GM23338 (cell line): ENCODE results near the gene GDF10. TPM values are rescaled to one million over a fixed set of nuclear protein-coding genes. Genes with fewer than 3 reads are reported as not detected.

Source experiments
- ATAC-seq: fragments of 200-7000 bp; cut with Tn5 transposase; 3 replicates; pipeline ENCODE4 v1.9.1; 2020
- DNase-seq: peaks from one replicate; pipeline ENCODE4 v3.0.0-alpha.2; 2015; ENCODE audit warnings: low spot score
- H2AFZ ChIP-seq: fragments of 200-600 bp; sonication (generic); 2 replicates; pipeline ENCODE4 v1.8.0; 2016; ENCODE audit warnings: antibody characterized with exemption, mild to moderate bottlenecking, moderate library complexity
- H3F3A ChIP-seq: fragments of 200-600 bp; sonication (generic); replicated peaks from 2 replicates; pipeline ENCODE4 v1.8.0; 2017; ENCODE audit warnings: antibody characterized with exemption, mixed run types, low read depth
- H3K27ac ChIP-seq: fragments of 200-600 bp; sonication (generic); 2 replicates; pipeline ENCODE4 v1.6.1; 2016; ENCODE audit warnings: low read depth
- H3K27me3 ChIP-seq: fragments of 200-600 bp; sonication (generic); 2 replicates; pipeline ENCODE4 v1.8.0; 2016; ENCODE audit warnings: mild to moderate bottlenecking, mixed run types, moderate library complexity; ENCODE audit not compliant: insufficient read depth
- H3K36me3 ChIP-seq: fragments of 200-600 bp; sonication (generic); 2 replicates; pipeline ENCODE4 v1.8.0; 2016; ENCODE audit warnings: mild to moderate bottlenecking; ENCODE audit not compliant: insufficient read depth
- H3K4me1 ChIP-seq: fragments of 200-600 bp; sonication (generic); 2 replicates; pipeline ENCODE4 v1.8.0; 2016; ENCODE audit warnings: mild to moderate bottlenecking, moderate library complexity; ENCODE audit not compliant: insufficient read depth
- H3K4me2 ChIP-seq: fragments of 200-600 bp; sonication (generic); 2 replicates; pipeline ENCODE4 v1.7.1; 2017; ENCODE audit warnings: mixed run types
- H3K4me3 ChIP-seq: fragments of 200-600 bp; sonication (generic); 2 replicates; pipeline ENCODE4 v1.6.1; 2016; ENCODE audit warnings: mixed run types
- H3K79me2 ChIP-seq: fragments of 200-600 bp; sonication (generic); replicated peaks from 2 replicates; pipeline ENCODE4 v1.8.0; 2017; ENCODE audit warnings: mild to moderate bottlenecking; ENCODE audit not compliant: insufficient read depth
- H3K9me2 ChIP-seq: fragments of 200-600 bp; sonication (generic); 2 replicates; pipeline ENCODE4 v1.8.0; 2017; ENCODE audit not compliant: insufficient read depth
- H4K20me1 ChIP-seq: fragments of 200-600 bp; sonication (generic); replicated peaks from 2 replicates; pipeline ENCODE4 v1.8.0; 2017; ENCODE audit warnings: mild to moderate bottlenecking; ENCODE audit not compliant: insufficient read depth
- H3K27ac Mint-ChIP-seq: 2 replicates; pipeline ENCODE4 v1.8.0; 2020; ENCODE audit warnings: inconsistent platforms, mild to moderate bottlenecking, moderate library complexity, mixed read lengths
- H3K27me3 Mint-ChIP-seq: 3 replicates; pipeline ENCODE4 v1.8.0; 2022; ENCODE audit warnings: low read depth, mild to moderate bottlenecking, moderate library complexity, mixed read lengths, inconsistent platforms; ENCODE audit not compliant: insufficient read depth, poor library complexity
- H3K36me3 Mint-ChIP-seq: 3 replicates; pipeline ENCODE4 v1.8.0; 2021; ENCODE audit warnings: low read depth, mild to moderate bottlenecking, inconsistent platforms, moderate library complexity, mixed read lengths
- H3K4me1 Mint-ChIP-seq: 3 replicates; pipeline ENCODE4 v1.8.0; 2020; ENCODE audit warnings: mild to moderate bottlenecking, inconsistent platforms, mixed read lengths
- H3K4me3 Mint-ChIP-seq: 3 replicates; pipeline ENCODE4 v1.8.0; 2021; ENCODE audit warnings: moderate library complexity, mild to moderate bottlenecking, inconsistent platforms, mixed read lengths
- H3K9me3 Mint-ChIP-seq: 3 replicates; pipeline ENCODE4 v1.8.0; 2020; ENCODE audit warnings: moderate library complexity, mild to moderate bottlenecking, inconsistent platforms, mixed read lengths
- CREB1 ChIP-seq: fragments of 250-450 bp; sonication (Bioruptor Pico); IDR thresholded peaks from 2 replicates; pipeline ENCODE4 v1.5.0; 2020; ENCODE audit warnings: low read depth, mild to moderate bottlenecking, moderate library complexity
- CTCF ChIP-seq, 2 experiments: fragments of 200-600 bp in 1 of 2; sonication (generic) in 1 of 2; conservative IDR thresholded peaks; 2 replicates each; pipeline versions ENCODE4 v1.5.1 to v1.6.1; 2016 to 2017; ENCODE audit warnings: antibody characterized with exemption in 2 of 2, low read depth in 2 of 2, mild to moderate bottlenecking in 2 of 2, moderate library complexity in 1 of 2
- ETS1 ChIP-seq: IDR thresholded peaks from 2 replicates; pipeline ENCODE4 v1.6.1; 2016; ENCODE audit warnings: antibody characterized with exemption
- EZH2 ChIP-seq: fragments of 200-600 bp; sonication (generic); IDR thresholded peaks from one replicate; pipeline ENCODE4 v1.8.0; 2017; ENCODE audit warnings: antibody characterized with exemption, mild to moderate bottlenecking, low read depth; ENCODE audit not compliant: unreplicated experiment
- EZH2phosphoT487 ChIP-seq: fragments of 200-600 bp; sonication (generic); IDR thresholded peaks from one replicate; pipeline ENCODE4 v1.8.1; 2018; ENCODE audit warnings: antibody characterized with exemption; ENCODE audit not compliant: unreplicated experiment
- JUNB ChIP-seq: IDR thresholded peaks from one replicate; pipeline ENCODE4 v1.6.1; 2016; ENCODE audit warnings: antibody characterized with exemption; ENCODE audit not compliant: unreplicated experiment
- NANOG ChIP-seq: IDR thresholded peaks from 2 replicates; pipeline ENCODE4 v1.6.1; 2016; ENCODE audit warnings: antibody characterized with exemption, borderline replicate concordance
- POLR2AphosphoS5 ChIP-seq: IDR thresholded peaks from 2 replicates; pipeline ENCODE4 v1.6.1; 2016; ENCODE audit warnings: antibody characterized with exemption, low read depth
- REST ChIP-seq: IDR thresholded peaks from one replicate; pipeline ENCODE4 v1.6.1; 2018; ENCODE audit warnings: antibody characterized with exemption; ENCODE audit not compliant: unreplicated experiment
- STAT1 ChIP-seq: IDR thresholded peaks from one replicate; pipeline ENCODE4 v1.6.1; 2016; ENCODE audit warnings: antibody characterized with exemption; ENCODE audit not compliant: unreplicated experiment
- ZNF114 ChIP-seq: fragments of 250-450 bp; sonication (Bioruptor Pico); IDR thresholded peaks from 2 replicates; pipeline ENCODE4 v1.5.0; 2020; ENCODE audit warnings: mild to moderate bottlenecking, moderate library complexity
- ZNF331 ChIP-seq: fragments of 250-450 bp; sonication (Bioruptor Pico); IDR thresholded peaks from 2 replicates; pipeline ENCODE4 v1.5.0; 2020; ENCODE audit warnings: low read depth, mild to moderate bottlenecking, moderate library complexity
- ZNF462 ChIP-seq: fragments of 250-450 bp; sonication (Bioruptor Pico); IDR thresholded peaks from 2 replicates; pipeline ENCODE4 v1.5.0; 2020; ENCODE audit warnings: mild to moderate bottlenecking, moderate library complexity
- polyA plus RNA-seq: library from polyadenylated mRNA; unstranded; fragments of >200 nt; fragmentation: Nextera tagmentation; extraction: Ambion mirVana; gene quantifications from 2 replicates; pipeline ENCODE4 v1.2.1, GENCODE V29; 2016
- total RNA-seq: library from RNA; depleted of rRNA; stranded (reverse); fragments of >200 nt; shearing (Covaris generic); gene quantifications from 2 replicates; pipeline ENCODE4 v1.2.3, GENCODE V29; 2014

Gene GDF10
- total and polyA plus RNA-seq, 2 experiments from 2014 or later = 0.21 TPM; not detected in 1

- DNase-seq (no peak), ATAC-seq (no peak)
- H3F3A ChIP-seq = no peaks in the 10 kb centered on the region
- H3K36me3 Mint-ChIP-seq = no peaks in the 10 kb centered on the region
- peaks cover 4% of the 10 kb centered on the region for H3K27me3 Mint-ChIP-seq
- H3K27ac ChIP-seq = no peak overlapping the region
- H3K4me3 ChIP-seq = no peak overlapping the region
- H3K79me2 ChIP-seq = no peaks in the 10 kb centered on the region
- no peak overlapping the region for H3K27ac Mint-ChIP-seq
- H3K27me3 ChIP-seq = no peaks in the 10 kb centered on the region
- H2AFZ ChIP-seq = no peak overlapping the region
- peaks cover 3% of the 10 kb centered on the region; the same call in 2 of the 3 replicates for H3K4me1 Mint-ChIP-seq
- H3K4me2 ChIP-seq = no peak overlapping the region
- H3K9me3 Mint-ChIP-seq = no peaks in the 10 kb centered on the region
- H3K4me1 ChIP-seq = no peaks in the 10 kb centered on the region
- no peak for TF ChIP-seq ZNF331 (CRISPR knock-in tag)
- TF ChIP-seq STAT1 = no peak
- TF ChIP-seq ZNF462 (CRISPR knock-in tag) = no peak
- TF ChIP-seq ETS1 = no peak
- TF ChIP-seq EZH2phosphoT487 = no peak
- no peak for TF ChIP-seq REST
- no peak for TF ChIP-seq JUNB
- no peak for TF ChIP-seq EZH2
- TF ChIP-seq POLR2AphosphoS5 = no peak
- TF ChIP-seq ZNF114 (CRISPR knock-in tag) = no peak
- TF ChIP-seq CREB1 (CRISPR knock-in tag) = no peak
- no peak for TF ChIP-seq CTCF (conservative IDR thresholded peaks at IDR 0.05; ENCODE audit: low read depth in 2 of 2)
- TF ChIP-seq NANOG = no peak
- H4K20me1 ChIP-seq = no peaks in the 10 kb centered on the region
- H3K4me3 Mint-ChIP-seq = no peak overlapping the region
- H3K9me2 ChIP-seq = peaks cover 3% of the 10 kb centered on the region; the same call in 1 of the 2 replicates
- no peaks in the 10 kb centered on the region for H3K36me3 ChIP-seq
Observed at GRCh38 chr10:47286591-47287315, 13.2 kb upstream of the GDF10 start.
